Testis (tissue), 2 donors: ENCODE data around the gene DENND2D.

Experiments used
- POLR2A ChIP-seq: fragments of 450-650 bp; IDR thresholded peaks from one replicate; pipeline ENCODE4 v1.6.1; 2017; ENCODE audit warnings: antibody characterized with exemption, mild to moderate bottlenecking, moderate library complexity
- TF ChIP-seq, protein P1 (sequence below), 3 experiments: fragments of 450-650 bp in 2 of 3; fragments of 200-600 bp in 1 of 3; sonication (generic) in 1 of 3; IDR thresholded peaks; one replicate each; pipeline ENCODE4 v1.5.1; 2016 to 2019; ENCODE audit warnings: antibody characterized with exemption in 3 of 3, mild to moderate bottlenecking in 2 of 3, moderate library complexity in 1 of 3

DNA sequence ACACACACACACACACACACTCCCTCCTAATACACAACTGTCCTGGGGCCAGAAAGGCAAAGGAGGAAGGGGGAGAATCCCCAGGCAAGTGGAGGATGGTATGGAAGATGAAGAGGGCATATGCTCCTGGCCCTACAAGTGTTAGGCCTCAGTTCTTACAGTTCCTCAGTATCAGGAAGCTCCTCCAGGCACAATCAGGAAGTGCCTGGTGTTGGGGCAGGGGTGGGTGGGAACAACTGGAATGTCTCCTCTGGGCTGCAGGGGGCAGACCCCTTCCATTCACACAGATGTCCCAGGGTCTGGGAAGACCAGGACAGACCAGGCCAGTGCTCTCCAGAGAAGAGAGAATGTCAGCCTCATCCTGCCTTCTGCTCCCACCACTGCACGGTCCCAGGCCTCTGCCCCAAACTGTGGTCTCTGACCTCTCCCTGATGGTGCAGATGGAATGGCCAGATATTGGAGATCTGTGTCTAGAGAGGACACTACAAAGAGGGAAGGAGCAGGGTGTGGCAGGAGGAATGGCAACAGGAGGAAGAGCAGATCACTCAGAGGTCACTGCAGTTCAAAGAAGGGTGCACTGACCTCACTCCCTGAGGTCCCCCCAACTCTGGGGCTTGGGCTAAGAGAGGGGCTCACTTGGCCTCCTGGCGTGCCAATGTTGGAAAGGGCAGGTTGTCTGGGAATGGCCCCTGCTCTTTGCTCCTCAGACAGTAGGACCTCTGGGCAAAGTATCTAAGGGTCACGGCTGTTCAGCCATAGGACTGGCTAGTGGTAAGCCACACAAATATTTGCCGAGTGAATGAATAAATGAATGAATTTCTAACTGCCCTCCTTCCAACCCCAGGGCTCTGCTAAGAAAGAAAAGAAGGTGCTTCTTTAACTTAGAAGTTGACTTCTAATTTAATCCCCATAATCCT is 2.5 kb upstream of the DENND2D start:
- TF ChIP-seq, protein P1, sequence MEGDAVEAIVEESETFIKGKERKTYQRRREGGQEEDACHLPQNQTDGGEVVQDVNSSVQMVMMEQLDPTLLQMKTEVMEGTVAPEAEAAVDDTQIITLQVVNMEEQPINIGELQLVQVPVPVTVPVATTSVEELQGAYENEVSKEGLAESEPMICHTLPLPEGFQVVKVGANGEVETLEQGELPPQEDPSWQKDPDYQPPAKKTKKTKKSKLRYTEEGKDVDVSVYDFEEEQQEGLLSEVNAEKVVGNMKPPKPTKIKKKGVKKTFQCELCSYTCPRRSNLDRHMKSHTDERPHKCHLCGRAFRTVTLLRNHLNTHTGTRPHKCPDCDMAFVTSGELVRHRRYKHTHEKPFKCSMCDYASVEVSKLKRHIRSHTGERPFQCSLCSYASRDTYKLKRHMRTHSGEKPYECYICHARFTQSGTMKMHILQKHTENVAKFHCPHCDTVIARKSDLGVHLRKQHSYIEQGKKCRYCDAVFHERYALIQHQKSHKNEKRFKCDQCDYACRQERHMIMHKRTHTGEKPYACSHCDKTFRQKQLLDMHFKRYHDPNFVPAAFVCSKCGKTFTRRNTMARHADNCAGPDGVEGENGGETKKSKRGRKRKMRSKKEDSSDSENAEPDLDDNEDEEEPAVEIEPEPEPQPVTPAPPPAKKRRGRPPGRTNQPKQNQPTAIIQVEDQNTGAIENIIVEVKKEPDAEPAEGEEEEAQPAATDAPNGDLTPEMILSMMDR (IDR thresholded peaks at IDR 0.05) = no peak
- no peak for TF ChIP-seq POLR2A
